ENCODE data around the gene TRAPPC13. TPM values are rescaled to one million over a fixed set of nuclear protein-coding genes. Genes with fewer than 3 reads are reported as not detected.

TRAPPC13 gene
- total and polyA plus RNA-seq, 2 experiments from 2014 or later = 16.3 to 20.1 TPM

GRCh38 chr5:65654713-65655112 is 29.9 kb downstream of the TRAPPC13 start (continued):
- TF ChIP-seq NANOG (IDR thresholded peaks at IDR 0.05; ENCODE audit: borderline replicate concordance) = no peak
- TF ChIP-seq JUNB (IDR thresholded peaks at IDR 0.05; ENCODE audit: unreplicated experiment) = no peak

DNA sequence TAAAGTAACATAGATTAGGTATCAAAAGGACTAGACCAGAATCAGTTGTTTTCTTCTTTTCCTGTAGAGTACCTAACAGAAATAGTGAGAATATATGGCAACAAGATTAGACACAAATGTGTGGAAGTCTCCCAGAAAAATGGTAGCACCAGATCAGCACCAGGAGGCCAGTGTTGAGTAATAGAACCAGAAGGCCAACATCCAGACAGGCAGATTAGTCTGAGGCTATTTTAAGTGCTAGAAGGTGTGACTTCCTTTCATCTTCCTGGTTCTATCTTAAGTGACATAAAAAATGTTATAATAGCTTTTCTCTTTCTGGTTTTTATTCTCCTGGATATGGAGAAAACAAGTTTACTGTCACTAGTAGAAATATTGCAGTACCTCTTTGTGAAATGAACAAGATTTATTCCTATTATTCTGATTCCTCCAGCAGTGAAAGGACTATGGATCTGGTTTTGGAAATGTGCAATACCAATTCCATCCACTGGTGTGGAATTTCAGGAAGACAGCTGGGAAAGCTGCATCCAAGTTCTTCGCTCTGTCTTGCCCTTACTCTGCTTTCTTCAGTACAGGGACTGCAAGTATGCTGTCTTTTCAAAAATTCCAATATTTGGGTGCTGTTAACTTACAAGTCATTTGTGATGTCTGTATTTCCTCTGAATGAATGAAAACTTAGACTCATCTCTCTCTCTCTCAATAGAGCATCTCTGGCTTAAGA is 39.1 kb downstream of the TRAPPC13 start:
- H3K27ac Mint-ChIP-seq = no peak overlapping the region; the same call in 1 of the 2 replicates

GRCh38 chr5:65668696-65669095 is 43.9 kb downstream of the TRAPPC13 start:
- ATAC-seq = no peak
- no peak for DNase-seq (ENCODE audit: low spot score)
- Mint-ChIP-seq H3K27me3 (ENCODE audit: insufficient read depth, low read depth, poor library complexity) (no peaks in the 10 kb centered on the region), H3K9me3 (no peaks in the 10 kb centered on the region), H3K27ac (no peak overlapping the region), H3K4me3 (no peak overlapping the region), H3K4me1 (no peaks in the 10 kb centered on the region), H3K36me3 (ENCODE audit: low read depth) (no peaks in the 10 kb centered on the region)
- no peak overlapping the region for H3K4me3 ChIP-seq
- H3K27ac ChIP-seq (ENCODE audit: low read depth) = no peak overlapping the region
- H3K4me1 ChIP-seq (ENCODE audit: insufficient read depth) = no peaks in the 10 kb centered on the region
- H3K4me2 ChIP-seq = no peak overlapping the region
- H3K36me3 ChIP-seq (ENCODE audit: insufficient read depth) = no peaks in the 10 kb centered on the region
- no peaks in the 10 kb centered on the region for H3K79me2 ChIP-seq (replicated peaks; ENCODE audit: insufficient read depth)
- no peaks in the 10 kb centered on the region for H3K27me3 ChIP-seq (ENCODE audit: insufficient read depth)
- no peaks in the 10 kb centered on the region for H3F3A ChIP-seq (replicated peaks; ENCODE audit: low read depth)
- H4K20me1 ChIP-seq (replicated peaks; ENCODE audit: insufficient read depth) = no peaks in the 10 kb centered on the region; the same call in 1 of the 2 replicates
- no peaks in the 10 kb centered on the region for H3K9me2 ChIP-seq (ENCODE audit: insufficient read depth)
- H2AFZ ChIP-seq = no peak overlapping the region
- TF ChIP-seq, protein P1, sequence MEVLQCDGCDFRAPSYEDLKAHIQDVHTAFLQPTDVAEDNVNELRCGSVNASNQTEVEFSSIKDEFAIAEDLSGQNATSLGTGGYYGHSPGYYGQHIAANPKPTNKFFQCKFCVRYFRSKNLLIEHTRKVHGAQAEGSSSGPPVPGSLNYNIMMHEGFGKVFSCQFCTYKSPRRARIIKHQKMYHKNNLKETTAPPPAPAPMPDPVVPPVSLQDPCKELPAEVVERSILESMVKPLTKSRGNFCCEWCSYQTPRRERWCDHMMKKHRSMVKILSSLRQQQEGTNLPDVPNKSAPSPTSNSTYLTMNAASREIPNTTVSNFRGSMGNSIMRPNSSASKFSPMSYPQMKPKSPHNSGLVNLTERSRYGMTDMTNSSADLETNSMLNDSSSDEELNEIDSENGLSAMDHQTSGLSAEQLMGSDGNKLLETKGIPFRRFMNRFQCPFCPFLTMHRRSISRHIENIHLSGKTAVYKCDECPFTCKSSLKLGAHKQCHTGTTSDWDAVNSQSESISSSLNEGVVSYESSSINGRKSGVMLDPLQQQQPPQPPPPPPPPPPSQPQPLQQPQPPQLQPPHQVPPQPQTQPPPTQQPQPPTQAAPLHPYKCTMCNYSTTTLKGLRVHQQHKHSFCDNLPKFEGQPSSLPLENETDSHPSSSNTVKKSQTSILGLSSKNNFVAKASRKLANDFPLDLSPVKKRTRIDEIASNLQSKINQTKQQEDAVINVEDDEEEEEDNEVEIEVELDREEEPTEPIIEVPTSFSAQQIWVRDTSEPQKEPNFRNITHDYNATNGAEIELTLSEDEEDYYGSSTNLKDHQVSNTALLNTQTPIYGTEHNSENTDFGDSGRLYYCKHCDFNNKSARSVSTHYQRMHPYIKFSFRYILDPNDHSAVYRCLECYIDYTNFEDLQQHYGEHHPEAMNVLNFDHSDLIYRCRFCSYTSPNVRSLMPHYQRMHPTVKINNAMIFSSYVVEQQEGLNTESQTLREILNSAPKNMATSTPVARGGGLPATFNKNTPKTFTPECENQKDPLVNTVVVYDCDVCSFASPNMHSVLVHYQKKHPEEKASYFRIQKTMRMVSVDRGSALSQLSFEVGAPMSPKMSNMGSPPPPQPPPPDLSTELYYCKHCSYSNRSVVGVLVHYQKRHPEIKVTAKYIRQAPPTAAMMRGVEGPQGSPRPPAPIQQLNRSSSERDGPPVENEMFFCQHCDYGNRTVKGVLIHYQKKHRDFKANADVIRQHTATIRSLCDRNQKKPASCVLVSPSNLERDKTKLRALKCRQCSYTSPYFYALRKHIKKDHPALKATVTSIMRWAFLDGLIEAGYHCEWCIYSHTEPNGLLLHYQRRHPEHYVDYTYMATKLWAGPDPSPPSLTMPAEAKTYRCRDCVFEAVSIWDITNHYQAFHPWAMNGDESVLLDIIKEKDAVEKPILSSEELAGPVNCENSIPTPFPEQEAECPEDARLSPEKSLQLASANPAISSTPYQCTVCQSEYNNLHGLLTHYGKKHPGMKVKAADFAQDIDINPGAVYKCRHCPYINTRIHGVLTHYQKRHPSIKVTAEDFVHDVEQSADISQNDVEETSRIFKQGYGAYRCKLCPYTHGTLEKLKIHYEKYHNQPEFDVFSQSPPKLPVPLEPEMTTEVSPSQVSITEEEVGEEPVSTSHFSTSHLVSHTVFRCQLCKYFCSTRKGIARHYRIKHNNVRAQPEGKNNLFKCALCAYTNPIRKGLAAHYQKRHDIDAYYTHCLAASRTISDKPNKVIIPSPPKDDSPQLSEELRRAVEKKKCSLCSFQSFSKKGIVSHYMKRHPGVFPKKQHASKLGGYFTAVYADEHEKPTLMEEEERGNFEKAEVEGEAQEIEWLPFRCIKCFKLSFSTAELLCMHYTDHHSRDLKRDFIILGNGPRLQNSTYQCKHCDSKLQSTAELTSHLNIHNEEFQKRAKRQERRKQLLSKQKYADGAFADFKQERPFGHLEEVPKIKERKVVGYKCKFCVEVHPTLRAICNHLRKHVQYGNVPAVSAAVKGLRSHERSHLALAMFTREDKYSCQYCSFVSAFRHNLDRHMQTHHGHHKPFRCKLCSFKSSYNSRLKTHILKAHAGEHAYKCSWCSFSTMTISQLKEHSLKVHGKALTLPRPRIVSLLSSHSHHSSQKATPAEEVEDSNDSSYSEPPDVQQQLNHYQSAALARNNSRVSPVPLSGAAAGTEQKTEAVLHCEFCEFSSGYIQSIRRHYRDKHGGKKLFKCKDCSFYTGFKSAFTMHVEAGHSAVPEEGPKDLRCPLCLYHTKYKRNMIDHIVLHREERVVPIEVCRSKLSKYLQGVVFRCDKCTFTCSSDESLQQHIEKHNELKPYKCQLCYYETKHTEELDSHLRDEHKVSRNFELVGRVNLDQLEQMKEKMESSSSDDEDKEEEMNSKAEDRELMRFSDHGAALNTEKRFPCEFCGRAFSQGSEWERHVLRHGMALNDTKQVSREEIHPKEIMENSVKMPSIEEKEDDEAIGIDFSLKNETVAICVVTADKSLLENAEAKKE (CRISPR knock-in tag; IDR thresholded peaks at IDR 0.05) = no peak

More for the DNA sequence above, 39.1 kb downstream of the TRAPPC13 start:
- no peaks in the 10 kb centered on the region for H3K36me3 ChIP-seq (ENCODE audit: insufficient read depth)
- H3K4me3 ChIP-seq = no peak overlapping the region
- H3K9me3 Mint-ChIP-seq = no peaks in the 10 kb centered on the region
- H3K4me1 ChIP-seq (ENCODE audit: insufficient read depth) = no peaks in the 10 kb centered on the region
- no peaks in the 10 kb centered on the region for H3K4me1 Mint-ChIP-seq
- peak; percentile 35 to 54 for TF ChIP-seq CTCF (conservative IDR thresholded peaks at IDR 0.05; ENCODE audit: low read depth in 2 of 2)
- TF ChIP-seq CREB1 (CRISPR knock-in tag; IDR thresholded peaks at IDR 0.05; ENCODE audit: low read depth) = no peak
- H2AFZ ChIP-seq = no peak overlapping the region
- H3K9me2 ChIP-seq (ENCODE audit: insufficient read depth) = no peaks in the 10 kb centered on the region
- H3K79me2 ChIP-seq (replicated peaks; ENCODE audit: insufficient read depth) = no peaks in the 10 kb centered on the region
- H3K27me3 ChIP-seq (ENCODE audit: insufficient read depth) = no peaks in the 10 kb centered on the region
- H3F3A ChIP-seq (replicated peaks; ENCODE audit: low read depth) = no peaks in the 10 kb centered on the region
- ATAC-seq = peak; percentile 89
- no peaks in the 10 kb centered on the region for H4K20me1 ChIP-seq (replicated peaks; ENCODE audit: insufficient read depth)
- peak; percentile 74 for DNase-seq (ENCODE audit: low spot score)
- H3K27me3 Mint-ChIP-seq (ENCODE audit: insufficient read depth, low read depth, poor library complexity) = peaks cover 2% of the 10 kb centered on the region
- no peak overlapping the region for H3K4me2 ChIP-seq
- H3K4me3 Mint-ChIP-seq = no peak overlapping the region
- no peak overlapping the region for H3K27ac ChIP-seq (ENCODE audit: low read depth)
- H3K36me3 Mint-ChIP-seq (ENCODE audit: low read depth) = no peaks in the 10 kb centered on the region

All from GM23338 (cell line).